C4-2B (cell line): Measurements from ENCODE around the gene CFDP1.

Source experiments
- H3K27ac ChIP-seq: fragments of 450-650 bp; 2 replicates; pipeline ENCODE4 v1.5.1; 2017
- ZFX ChIP-seq: fragments of 450-650 bp; IDR thresholded peaks from 2 replicates; pipeline ENCODE4 v1.6.1; 2017
- TF ChIP-seq, protein P1 (sequence below): fragments of 450-650 bp; conservative IDR thresholded peaks from 2 replicates; pipeline ENCODE4 v1.5.1; 2017; ENCODE audit warnings: mild to moderate bottlenecking

The CFDP1 gene

DNA sequence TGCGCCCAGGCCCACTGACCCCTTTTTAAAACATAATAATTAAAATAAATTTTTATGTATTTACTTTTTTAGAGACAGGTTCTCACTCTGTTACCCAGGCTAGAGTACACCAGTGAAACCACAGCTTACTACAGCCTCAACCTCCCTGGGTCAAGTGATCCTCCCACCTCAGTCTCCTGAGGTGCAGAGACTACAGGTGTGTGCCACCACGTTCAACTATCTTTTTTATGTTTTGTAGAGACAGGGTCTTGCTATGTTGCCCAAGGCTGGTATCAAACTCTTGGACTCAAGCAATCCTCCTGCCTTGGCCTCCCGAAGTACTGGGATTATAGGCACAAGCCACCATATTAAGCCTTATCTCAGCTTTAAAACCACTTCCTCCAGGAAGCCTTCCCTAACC is 125.8 kb downstream of the CFDP1 start:
- no peak for TF ChIP-seq ZFX
- TF ChIP-seq, protein P1, sequence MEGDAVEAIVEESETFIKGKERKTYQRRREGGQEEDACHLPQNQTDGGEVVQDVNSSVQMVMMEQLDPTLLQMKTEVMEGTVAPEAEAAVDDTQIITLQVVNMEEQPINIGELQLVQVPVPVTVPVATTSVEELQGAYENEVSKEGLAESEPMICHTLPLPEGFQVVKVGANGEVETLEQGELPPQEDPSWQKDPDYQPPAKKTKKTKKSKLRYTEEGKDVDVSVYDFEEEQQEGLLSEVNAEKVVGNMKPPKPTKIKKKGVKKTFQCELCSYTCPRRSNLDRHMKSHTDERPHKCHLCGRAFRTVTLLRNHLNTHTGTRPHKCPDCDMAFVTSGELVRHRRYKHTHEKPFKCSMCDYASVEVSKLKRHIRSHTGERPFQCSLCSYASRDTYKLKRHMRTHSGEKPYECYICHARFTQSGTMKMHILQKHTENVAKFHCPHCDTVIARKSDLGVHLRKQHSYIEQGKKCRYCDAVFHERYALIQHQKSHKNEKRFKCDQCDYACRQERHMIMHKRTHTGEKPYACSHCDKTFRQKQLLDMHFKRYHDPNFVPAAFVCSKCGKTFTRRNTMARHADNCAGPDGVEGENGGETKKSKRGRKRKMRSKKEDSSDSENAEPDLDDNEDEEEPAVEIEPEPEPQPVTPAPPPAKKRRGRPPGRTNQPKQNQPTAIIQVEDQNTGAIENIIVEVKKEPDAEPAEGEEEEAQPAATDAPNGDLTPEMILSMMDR, result no peak
- peak overlapping the region; percentile 94 for H3K27ac ChIP-seq

DNA sequence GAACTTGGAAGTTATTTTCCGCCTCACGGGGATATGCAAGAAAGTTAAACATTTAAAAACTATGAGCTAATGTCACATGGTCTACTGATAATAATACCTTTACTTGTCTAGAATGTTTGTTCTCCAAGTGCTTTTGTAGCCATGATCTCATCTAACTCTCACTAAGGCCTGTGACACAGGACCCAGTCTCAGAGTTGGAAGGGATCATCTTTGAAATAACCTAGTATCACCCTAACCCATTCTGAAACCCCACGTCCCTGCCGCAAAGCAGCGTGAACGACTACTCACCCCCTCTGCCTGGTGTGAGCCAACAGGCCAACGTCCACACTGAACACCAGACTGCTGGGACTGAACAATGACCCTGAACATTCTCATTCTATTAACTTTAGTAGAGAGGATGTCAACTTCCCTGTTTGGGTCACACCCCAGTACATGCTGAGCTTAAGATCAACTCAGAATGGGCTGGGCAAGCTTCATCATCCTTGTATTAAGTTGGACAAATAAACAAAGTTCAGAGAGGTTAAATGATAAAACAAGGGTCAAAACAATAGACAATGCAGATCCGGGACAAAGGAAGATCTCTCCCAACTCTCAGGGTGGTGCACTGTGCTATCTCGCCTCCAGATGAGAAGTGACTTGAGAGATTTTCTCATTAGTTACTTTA is 127.1 kb downstream of the CFDP1 start:
- TF ChIP-seq ZFX, result no peak
- TF ChIP-seq, protein P1, result no peak
- H3K27ac ChIP-seq, result peak overlapping the region; percentile 94

GRCh38 chr16:75305364-75306098 is 127.8 kb downstream of the CFDP1 start:
- peak overlapping the region; percentile 94 for H3K27ac ChIP-seq
- TF ChIP-seq ZFX, result no peak
- TF ChIP-seq, protein P1, result no peak

- no peak for TF ChIP-seq ZFX
- TF ChIP-seq, protein P1, result no peak
Measured at GRCh38 chr16:75304521-75305363, 128.6 kb downstream of the CFDP1 start.

GRCh38 chr16:75301804-75302203 is 131.5 kb downstream of the CFDP1 start:
- TF ChIP-seq, protein P1, result no peak
- TF ChIP-seq ZFX, result no peak
- no peak overlapping the region for H3K27ac ChIP-seq

More at GRCh38 chr16:75304521-75305363, 128.6 kb downstream of the CFDP1 start:
- H3K27ac ChIP-seq, result peak overlapping the region; percentile 94

- H3K27ac ChIP-seq, result no peak overlapping the region
- no peak for TF ChIP-seq ZFX
- TF ChIP-seq, protein P1, result no peak
Measured at GRCh38 chr16:75298267-75298666, 135.0 kb downstream of the CFDP1 start.
